Measurements from ENCODE around the gene LAMP5.

DNA sequence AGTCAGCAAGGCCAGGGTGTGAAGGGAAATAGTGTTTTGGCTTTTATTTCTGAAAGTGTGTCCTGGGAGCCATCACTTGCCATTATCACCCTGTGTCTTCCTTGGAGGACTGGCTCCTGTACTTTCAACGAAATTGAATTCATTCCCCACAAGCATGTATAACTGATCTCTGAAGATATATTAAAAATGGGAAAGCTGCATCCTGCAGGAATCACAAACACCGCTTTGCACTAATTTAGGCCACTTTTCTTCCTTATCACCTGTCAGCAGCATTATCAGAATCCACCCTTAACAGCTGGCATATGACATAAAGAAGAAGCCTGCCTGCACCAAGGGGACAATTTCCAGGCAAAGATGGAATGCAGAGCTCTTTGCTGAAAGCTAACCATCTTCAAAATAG is 56.2 kb downstream of the LAMP5 start:
- TF ChIP-seq, protein P1, sequence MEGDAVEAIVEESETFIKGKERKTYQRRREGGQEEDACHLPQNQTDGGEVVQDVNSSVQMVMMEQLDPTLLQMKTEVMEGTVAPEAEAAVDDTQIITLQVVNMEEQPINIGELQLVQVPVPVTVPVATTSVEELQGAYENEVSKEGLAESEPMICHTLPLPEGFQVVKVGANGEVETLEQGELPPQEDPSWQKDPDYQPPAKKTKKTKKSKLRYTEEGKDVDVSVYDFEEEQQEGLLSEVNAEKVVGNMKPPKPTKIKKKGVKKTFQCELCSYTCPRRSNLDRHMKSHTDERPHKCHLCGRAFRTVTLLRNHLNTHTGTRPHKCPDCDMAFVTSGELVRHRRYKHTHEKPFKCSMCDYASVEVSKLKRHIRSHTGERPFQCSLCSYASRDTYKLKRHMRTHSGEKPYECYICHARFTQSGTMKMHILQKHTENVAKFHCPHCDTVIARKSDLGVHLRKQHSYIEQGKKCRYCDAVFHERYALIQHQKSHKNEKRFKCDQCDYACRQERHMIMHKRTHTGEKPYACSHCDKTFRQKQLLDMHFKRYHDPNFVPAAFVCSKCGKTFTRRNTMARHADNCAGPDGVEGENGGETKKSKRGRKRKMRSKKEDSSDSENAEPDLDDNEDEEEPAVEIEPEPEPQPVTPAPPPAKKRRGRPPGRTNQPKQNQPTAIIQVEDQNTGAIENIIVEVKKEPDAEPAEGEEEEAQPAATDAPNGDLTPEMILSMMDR (IDR thresholded peaks at IDR 0.05), result no peak
- no peak for TF ChIP-seq POLR2A (IDR thresholded peaks at IDR 0.05)

Data from esophagus squamous epithelium (tissue), 4 donors.